SU-DHL-6 (cell line): ENCODE measurements around the gene LRRC26.

ENCODE experiments used
- H2AFZ ChIP-seq: fragments of 200-600 bp; sonication (generic); 2 replicates; pipeline ENCODE4 v1.6.1; 2014; ENCODE audit warnings: low read depth, mild to moderate bottlenecking, moderate library complexity, mixed read lengths, antibody characterized with exemption, low read length; ENCODE audit not compliant: severe bottlenecking
- H3F3A ChIP-seq: fragments of 200-600 bp; shearing (Covaris generic); 2 replicates; pipeline ENCODE4 v1.6.0; 2016; ENCODE audit warnings: antibody characterized with exemption, mild to moderate bottlenecking; ENCODE audit not compliant: insufficient read depth
- H3K27ac ChIP-seq: fragments of 200-600 bp; sonication (generic); 2 replicates; pipeline ENCODE4 v1.5.1; 2016; ENCODE audit warnings: low read depth, mild to moderate bottlenecking, low read length, moderate library complexity, mixed read lengths
- H3K27me3 ChIP-seq: fragments of 200-600 bp; sonication (generic), shearing (Covaris generic); 2 replicates; pipeline ENCODE4 v1.6.0; 2014; ENCODE audit warnings: mild to moderate bottlenecking, low read length
- H3K36me3 ChIP-seq: fragments of 200-600 bp; sonication (generic); 2 replicates; pipeline ENCODE4 v1.6.1; 2014; ENCODE audit warnings: mild to moderate bottlenecking, low read length, mixed read lengths
- H3K4me2 ChIP-seq: fragments of 300-600, 200-600 bp; shearing (Covaris generic), sonication (generic); 2 replicates; pipeline ENCODE4 v1.6.0; 2014; ENCODE audit warnings: low read length, low read depth, mild to moderate bottlenecking; ENCODE audit not compliant: poor library complexity, severe bottlenecking
- H3K4me3 ChIP-seq: fragments of 200-600 bp; sonication (generic); 2 replicates; pipeline ENCODE4 v1.5.1; 2014; ENCODE audit warnings: antibody characterized with exemption, low read length, mild to moderate bottlenecking, mixed read lengths; ENCODE audit not compliant: insufficient read depth, poor library complexity, severe bottlenecking
- H3K79me2 ChIP-seq: fragments of 200-600 bp; sonication (generic); 2 replicates; pipeline ENCODE4 v1.6.1; 2014; ENCODE audit warnings: mild to moderate bottlenecking, low read length, moderate library complexity; ENCODE audit not compliant: insufficient read depth
- H3K9ac ChIP-seq: fragments of 200-600 bp; sonication (generic); 2 replicates; pipeline ENCODE4 v1.7.0; 2014; ENCODE audit warnings: mild to moderate bottlenecking, low read length
- H3K9me2 ChIP-seq: fragments of 200-600 bp; sonication (generic); replicated peaks from 2 replicates; pipeline ENCODE4 v1.6.1; 2014; ENCODE audit warnings: low read length; ENCODE audit not compliant: insufficient read depth
- H3K9me3 ChIP-seq: fragments of 200-600 bp; sonication (generic); 2 replicates; pipeline ENCODE4 v1.6.1; 2014; ENCODE audit warnings: low read length, mixed read lengths; ENCODE audit not compliant: insufficient read depth
- H4K20me1 ChIP-seq: fragments of 200-600 bp; sonication (generic); 2 replicates; pipeline ENCODE4 v1.6.1; 2014; ENCODE audit warnings: low read depth, mild to moderate bottlenecking, antibody characterized with exemption, low read length, moderate library complexity, mixed read lengths
- CTCF ChIP-seq: fragments of 200-600 bp; sonication (generic); IDR thresholded peaks from one replicate; pipeline ENCODE4 v1.5.1; 2017; ENCODE audit warnings: antibody characterized with exemption, mild to moderate bottlenecking, low read length, moderate library complexity; ENCODE audit not compliant: insufficient read depth, poor library complexity, severe bottlenecking
- EZH2phosphoT487 ChIP-seq: fragments of 200-600 bp; sonication (generic), shearing (Covaris generic); conservative IDR thresholded peaks from 2 replicates; pipeline ENCODE4 v1.6.1; 2018; ENCODE audit warnings: mild to moderate bottlenecking, antibody characterized with exemption, low read length, moderate library complexity, mixed read lengths

The LRRC26 gene

GRCh38 chr9:137164370-137165249, 5.2 kb downstream of the LRRC26 start:
- no peak overlapping the region for H3K4me2 ChIP-seq
- H3K27me3 ChIP-seq = no peaks in the 10 kb centered on the region
- TF ChIP-seq EZH2phosphoT487 (no peak), CTCF (no peak)

GRCh38 chr9:137163805-137164204, 6.0 kb downstream of the LRRC26 start:
- Histone ChIP-seq H3K27me3 (no peaks in the 10 kb centered on the region), H3K9me3 (no peaks in the 10 kb centered on the region), H3K4me2 (no peak overlapping the region), H3K27ac (no peak overlapping the region), H3K36me3 (no peaks in the 10 kb centered on the region), H4K20me1 (no peaks in the 10 kb centered on the region), H3K9ac (no peak overlapping the region), H3K79me2 (no peaks in the 10 kb centered on the region), H2AFZ (no peak overlapping the region), H3K4me3 (no peak overlapping the region), H3F3A (no peaks in the 10 kb centered on the region), H3K9me2 (no peaks in the 10 kb centered on the region)
- TF ChIP-seq CTCF (no peak), EZH2phosphoT487 (no peak)

More at GRCh38 chr9:137164370-137165249, 5.2 kb downstream of the LRRC26 start:
- no peak overlapping the region for H3K9ac ChIP-seq
- no peak overlapping the region for H3K27ac ChIP-seq
- no peaks in the 10 kb centered on the region for H3K9me3 ChIP-seq
- no peak overlapping the region for H3K4me3 ChIP-seq
- H3K36me3 ChIP-seq = no peaks in the 10 kb centered on the region
- H2AFZ ChIP-seq = no peak overlapping the region
- no peaks in the 10 kb centered on the region for H3K79me2 ChIP-seq
- H4K20me1 ChIP-seq = no peaks in the 10 kb centered on the region
- H3K9me2 ChIP-seq = no peaks in the 10 kb centered on the region
- no peaks in the 10 kb centered on the region for H3F3A ChIP-seq

GRCh38 chr9:137163365-137163715, 6.5 kb downstream of the LRRC26 start:
- Histone ChIP-seq H4K20me1 (no peaks in the 10 kb centered on the region), H3K4me2 (no peak overlapping the region), H3K9me3 (no peaks in the 10 kb centered on the region), H3K79me2 (no peaks in the 10 kb centered on the region), H3K9ac (no peak overlapping the region), H3F3A (no peaks in the 10 kb centered on the region), H3K27me3 (no peaks in the 10 kb centered on the region), H3K9me2 (no peaks in the 10 kb centered on the region), H3K36me3 (no peaks in the 10 kb centered on the region), H2AFZ (no peak overlapping the region), H3K27ac (no peak overlapping the region), H3K4me3 (no peak overlapping the region)
- no peak for TF ChIP-seq CTCF
- no peak for TF ChIP-seq EZH2phosphoT487
